ENCODE data around the gene EPN2. TPM values are rescaled to one million over a fixed set of nuclear protein-coding genes. Genes with fewer than 3 reads are reported as not detected.

EPN2 gene
- polyA plus RNA-seq, 1 of the 3 experiments (the other 2 are of a cell fraction) = 38.9 TPM

- no peak overlapping the region for H3K4me3 ChIP-seq (ENCODE audit: low read depth in 2 of 2, low read length in 1 of 2)
- no peak for DNase-seq
- H3K36me3 ChIP-seq (replicated peaks in 1 of 2; ENCODE audit: control insufficient read depth in 1 of 2, insufficient read depth in 2 of 2, low read length in 1 of 2) = no peaks in the 10 kb centered on the region
- 79% methylated on average over 8 of the region's 8 CpGs for WGBS (ENCODE audit: low lambda C conversion rate)
- H3K27me3 ChIP-seq (ENCODE audit: insufficient read depth) = no peaks in the 10 kb centered on the region
- H2AFZ ChIP-seq (ENCODE audit: low read depth) = no peak overlapping the region
- ChIA-PET POLR2A (no interaction called here), CTCF (interaction anchor here (1.4 to 1.5 kb wide), 2 partner anchors 8 to 80 kb away, joined by 3 read pairs; no protein-coding TSS in a partner anchor)
- H3K27ac ChIP-seq (ENCODE audit: low read depth in 2 of 2, low read length in 1 of 2) = peak overlapping the region; percentile 44 to 56
- TF ChIP-seq SMC3 (IDR thresholded peaks at IDR 0.05; ENCODE audit: low read depth, low read length) = no peak
- TF ChIP-seq, protein P1, sequence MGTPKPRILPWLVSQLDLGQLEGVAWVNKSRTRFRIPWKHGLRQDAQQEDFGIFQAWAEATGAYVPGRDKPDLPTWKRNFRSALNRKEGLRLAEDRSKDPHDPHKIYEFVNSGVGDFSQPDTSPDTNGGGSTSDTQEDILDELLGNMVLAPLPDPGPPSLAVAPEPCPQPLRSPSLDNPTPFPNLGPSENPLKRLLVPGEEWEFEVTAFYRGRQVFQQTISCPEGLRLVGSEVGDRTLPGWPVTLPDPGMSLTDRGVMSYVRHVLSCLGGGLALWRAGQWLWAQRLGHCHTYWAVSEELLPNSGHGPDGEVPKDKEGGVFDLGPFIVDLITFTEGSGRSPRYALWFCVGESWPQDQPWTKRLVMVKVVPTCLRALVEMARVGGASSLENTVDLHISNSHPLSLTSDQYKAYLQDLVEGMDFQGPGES (IDR thresholded peaks at IDR 0.05; ENCODE audit: low read depth, low read length) = no peak
- TF ChIP-seq TCF12 (IDR thresholded peaks at IDR 0.05) = peak; percentile 56; the same call in 1 of the 2 replicates
- TF ChIP-seq MEF2A (IDR thresholded peaks at IDR 0.05; ENCODE audit: borderline replicate concordance, low read depth) = no peak
- no peak for TF ChIP-seq RXRA (IDR thresholded peaks at IDR 0.05; ENCODE audit: borderline replicate concordance, low read depth)
- no peak for TF ChIP-seq FOXM1 (IDR thresholded peaks at IDR 0.05; ENCODE audit: low read depth)
- no peak for TF ChIP-seq YY1 (IDR thresholded peaks at IDR 0.05; ENCODE audit: low read depth)
- H4K20me1 ChIP-seq (ENCODE audit: insufficient read depth) = peaks cover 69% of the 10 kb centered on the region
- peaks cover 21 to 28% of the 10 kb centered on the region in 2 experiments; a peak in 3 of 4 replicates for H3K4me1 ChIP-seq (ENCODE audit: control insufficient read depth in 1 of 2, insufficient read depth in 2 of 2, low read depth in 1 of 2, low read length in 1 of 2)
- H3K9me2 ChIP-seq = no peaks in the 10 kb centered on the region
- peaks cover 15% of the 10 kb centered on the region for H3F3A ChIP-seq (replicated peaks; ENCODE audit: insufficient read depth)
- H3K9ac ChIP-seq = no peak overlapping the region
- H3K9me3 ChIP-seq = no peaks in the 10 kb centered on the region
- peak overlapping the region; percentile 29 for H3K4me2 ChIP-seq
- peaks cover 90% of the 10 kb centered on the region for H3K79me2 ChIP-seq (ENCODE audit: insufficient read depth)
Measured at GRCh38 chr17:19262650-19263631, 25.8 kb downstream of the EPN2 start.

DNA sequence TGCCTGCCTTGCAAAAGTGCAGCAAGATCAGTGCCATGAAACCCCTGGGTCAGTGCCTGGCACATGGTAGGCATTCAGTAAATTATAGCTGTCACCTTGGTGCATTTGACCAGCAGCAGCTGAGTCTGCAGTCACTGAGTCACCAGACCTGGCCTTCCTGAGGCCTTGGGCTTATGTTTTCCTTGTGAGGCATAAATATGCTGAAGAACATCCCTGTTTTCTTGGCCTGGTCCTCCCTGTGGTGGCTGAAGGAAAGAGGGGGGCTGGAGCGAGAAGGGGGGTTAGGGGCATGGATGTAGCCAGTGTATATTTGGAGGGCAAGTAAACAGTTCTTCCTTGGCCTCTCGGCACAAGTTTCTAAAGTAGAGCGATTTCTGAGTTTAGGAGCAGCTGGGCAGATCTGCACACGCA lies 26.5 kb downstream of the EPN2 start:
- no peak overlapping the region for H3K9ac ChIP-seq
- H3K79me2 ChIP-seq (ENCODE audit: insufficient read depth) = peaks cover 89% of the 10 kb centered on the region
- H3K9me3 ChIP-seq = no peaks in the 10 kb centered on the region
- peak overlapping the region; percentile 44 to 56 for H3K27ac ChIP-seq (ENCODE audit: low read depth in 2 of 2, low read length in 1 of 2)
- WGBS (ENCODE audit: low lambda C conversion rate) = 95% methylated on average over 4 of the region's 4 CpGs
- H4K20me1 ChIP-seq (ENCODE audit: insufficient read depth) = peaks cover 68% of the 10 kb centered on the region
- no peak overlapping the region for H2AFZ ChIP-seq (ENCODE audit: low read depth)
- peaks cover 15% of the 10 kb centered on the region for H3F3A ChIP-seq (replicated peaks; ENCODE audit: insufficient read depth)
- H3K4me3 ChIP-seq (ENCODE audit: low read depth in 2 of 2, low read length in 1 of 2) = no peak overlapping the region
- POLR2A ChIA-PET = no interaction called here
- H3K36me3 ChIP-seq (replicated peaks in 1 of 2; ENCODE audit: control insufficient read depth in 1 of 2, insufficient read depth in 2 of 2, low read length in 1 of 2) = no peaks in the 10 kb centered on the region
- CTCF ChIA-PET = interaction anchor here (1.4 to 1.5 kb wide), 2 partner anchors 9 to 79 kb away, joined by 3 read pairs; no protein-coding TSS in a partner anchor
- DNase-seq = no peak
- H3K27me3 ChIP-seq (ENCODE audit: insufficient read depth) = no peaks in the 10 kb centered on the region
- no peaks in the 10 kb centered on the region for H3K9me2 ChIP-seq
- H3K4me2 ChIP-seq = peak overlapping the region; percentile 29; the same call in 1 of the 2 replicates
- H3K4me1 ChIP-seq (ENCODE audit: control insufficient read depth in 1 of 2, insufficient read depth in 2 of 2, low read depth in 1 of 2, low read length in 1 of 2) = peaks cover 21 to 28% of the 10 kb centered on the region in 2 experiments; a peak in 3 of 4 replicates
- peak; percentile 60 for TF ChIP-seq JUND (IDR thresholded peaks at IDR 0.05)
- TF ChIP-seq NFIC (IDR thresholded peaks at IDR 0.05; ENCODE audit: borderline replicate concordance) = no peak
- no peak for TF ChIP-seq RFX5 (IDR thresholded peaks at IDR 0.05; ENCODE audit: low read length)
- TF ChIP-seq CHD2 (IDR thresholded peaks at IDR 0.05; ENCODE audit: low read length, partially characterized antibody) = no peak
- TF ChIP-seq ZBTB33 (IDR thresholded peaks at IDR 0.05; ENCODE audit: borderline replicate concordance, low read depth) = no peak
- no peak for TF ChIP-seq GABPA (IDR thresholded peaks at IDR 0.05; ENCODE audit: low read depth)
- TF ChIP-seq EP300 (IDR thresholded peaks at IDR 0.05; ENCODE audit: borderline replicate concordance in 1 of 2, low read depth in 1 of 2, low read length in 1 of 2) = no peak
- no peak for TF ChIP-seq USF1 (IDR thresholded peaks at IDR 0.05; ENCODE audit: borderline replicate concordance, low read depth)
- peak; percentile 73 for TF ChIP-seq TCF12 (IDR thresholded peaks at IDR 0.05)
- TF ChIP-seq SMC3 (IDR thresholded peaks at IDR 0.05; ENCODE audit: low read depth, low read length) = no peak
- TF ChIP-seq POLR2AphosphoS5 (IDR thresholded peaks at IDR 0.05; ENCODE audit: low read depth, low read length) = no peak
- TF ChIP-seq TAF1 (IDR thresholded peaks at IDR 0.05; ENCODE audit: borderline replicate concordance, low read depth, low read length) = no peak
- no peak for TF ChIP-seq NRF1 (IDR thresholded peaks at IDR 0.05; ENCODE audit: low read depth, low read length)
- TF ChIP-seq FOSL2 (IDR thresholded peaks at IDR 0.05; ENCODE audit: borderline replicate concordance, low read depth) = peak; percentile 55; the same call in 1 of the 2 replicates
- TF ChIP-seq TEAD4 (IDR thresholded peaks at IDR 0.05; ENCODE audit: borderline replicate concordance, insufficient read depth) = no peak
- TF ChIP-seq, protein P2, sequence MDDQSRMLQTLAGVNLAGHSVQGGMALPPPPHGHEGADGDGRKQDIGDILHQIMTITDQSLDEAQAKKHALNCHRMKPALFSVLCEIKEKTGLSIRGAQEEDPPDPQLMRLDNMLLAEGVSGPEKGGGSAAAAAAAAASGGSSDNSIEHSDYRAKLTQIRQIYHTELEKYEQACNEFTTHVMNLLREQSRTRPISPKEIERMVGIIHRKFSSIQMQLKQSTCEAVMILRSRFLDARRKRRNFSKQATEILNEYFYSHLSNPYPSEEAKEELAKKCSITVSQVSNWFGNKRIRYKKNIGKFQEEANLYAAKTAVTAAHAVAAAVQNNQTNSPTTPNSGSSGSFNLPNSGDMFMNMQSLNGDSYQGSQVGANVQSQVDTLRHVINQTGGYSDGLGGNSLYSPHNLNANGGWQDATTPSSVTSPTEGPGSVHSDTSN (IDR thresholded peaks at IDR 0.05) = peak; percentile 85
- no peak for TF ChIP-seq RAD21 (IDR thresholded peaks at IDR 0.05; ENCODE audit: low read length)
- TF ChIP-seq RXRA (IDR thresholded peaks at IDR 0.05; ENCODE audit: borderline replicate concordance, low read depth) = 0 out of 2 replicates have a peak, but pooled peaks have one; percentile 9

All from SK-N-SH (cell line).